ENCODE measurements around the gene BET1. TPM values are rescaled to one million over a fixed set of nuclear protein-coding genes. Genes with fewer than 3 reads are reported as not detected.

The BET1 gene
- total RNA-seq, 1 experiment from 2014 or later = 21.4 TPM

DNA sequence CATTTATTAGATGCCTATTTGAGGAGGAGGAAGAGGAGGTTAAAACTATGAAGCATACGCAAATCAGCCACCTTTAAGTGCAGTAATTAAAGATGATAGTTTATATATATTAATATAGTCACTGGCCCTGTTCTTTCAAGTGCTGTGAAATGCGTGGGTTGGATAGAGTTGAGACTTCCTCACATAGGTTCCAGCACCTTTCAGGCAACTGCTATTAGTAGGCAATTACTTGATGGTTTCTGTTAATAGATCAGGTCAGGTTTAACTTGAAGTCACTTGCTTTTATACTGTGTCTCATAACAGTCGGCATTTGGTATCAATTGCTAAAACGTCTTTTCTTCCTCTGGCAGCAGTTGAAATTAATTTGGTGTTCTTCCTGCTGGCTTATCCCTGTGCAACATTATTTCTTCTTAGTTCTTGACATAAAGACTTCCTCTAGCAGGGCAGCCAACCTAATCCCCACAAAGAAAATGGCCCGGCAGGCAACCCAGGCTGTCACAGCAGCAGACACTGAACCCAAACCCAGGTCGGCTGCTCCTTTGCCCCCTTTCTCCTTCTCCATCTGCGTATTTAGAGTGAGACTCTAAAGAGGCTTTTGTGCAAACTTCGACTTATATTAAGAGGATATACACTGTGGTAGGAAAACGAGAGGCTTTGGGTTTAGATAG, 35.3 kb upstream of the BET1 start:
- H4K8ac ChIP-seq (replicated peaks; ENCODE audit: insufficient read length, low read depth, low read length) = no peak overlapping the region
- no peak overlapping the region for H2BK20ac ChIP-seq (ENCODE audit: low read depth, low read length, poor library complexity, severe bottlenecking)
- no peak overlapping the region for H3T11ph ChIP-seq (ENCODE audit: low read length)
- H4K91ac ChIP-seq (ENCODE audit: insufficient read length, low read depth, low read length) = no peak overlapping the region
- no peak overlapping the region for H2BK120ac ChIP-seq (ENCODE audit: low read depth, low read length, poor library complexity, severe bottlenecking)
- H3K9me3 ChIP-seq (ENCODE audit: control insufficient read depth, low read depth, low read length) = no peaks in the 10 kb centered on the region
- H3K79me1 ChIP-seq (ENCODE audit: insufficient read depth, low read depth, low read length, poor library complexity, severe bottlenecking) = no peaks in the 10 kb centered on the region
- DNase-seq = no peak
- no peaks in the 10 kb centered on the region for H3K9me3 Mint-ChIP-seq
- no peak overlapping the region for H3K27ac Mint-ChIP-seq
- no peak overlapping the region for H3K9ac ChIP-seq (ENCODE audit: extremely low read depth, insufficient read length, low read length)
- no peaks in the 10 kb centered on the region for H3K36me3 Mint-ChIP-seq (ENCODE audit: insufficient read depth in 1 of 3, low read depth in 3 of 3)
- H3K27me3 Mint-ChIP-seq (ENCODE audit: low read depth) = no peaks in the 10 kb centered on the region
- no peaks in the 10 kb centered on the region for H4K20me1 ChIP-seq (ENCODE audit: control insufficient read depth, insufficient read depth, insufficient read length)
- TF ChIP-seq CTCF (conservative IDR thresholded peaks at IDR 0.05) = no peak
- no peak overlapping the region for H2BK5ac ChIP-seq (ENCODE audit: insufficient read length, low read length)
- no CpG with 5 or more reads among the region's 9 CpGs for WGBS (ENCODE audit: extremely low coverage, insufficient read length, low lambda C conversion rate)
- no peak overlapping the region for H3K14ac ChIP-seq (ENCODE audit: insufficient read depth, low read length)
- no peak overlapping the region for H3K56ac ChIP-seq (ENCODE audit: insufficient read length, low read depth, low read length)
- no peak overlapping the region for H2BK15ac ChIP-seq (ENCODE audit: low read depth, low read length)
- H2AK5ac ChIP-seq (ENCODE audit: insufficient read length, low read length) = no peak overlapping the region
- H3K4me2 ChIP-seq (ENCODE audit: insufficient read depth, insufficient read length, low read length) = no peak overlapping the region
- H3K23ac ChIP-seq (ENCODE audit: insufficient read length, low read depth, low read length) = no peak overlapping the region
- H2AFZ ChIP-seq (ENCODE audit: low read length) = no peak overlapping the region
- H3K4ac ChIP-seq (ENCODE audit: low read depth, low read length) = no peak overlapping the region
- H3K4me1 Mint-ChIP-seq = peaks cover 9 to 27% of the 10 kb centered on the region in 2 experiments; a peak in 3 of 4 replicates
- no peak overlapping the region for H3K18ac ChIP-seq (ENCODE audit: insufficient read length, low read depth, low read length)
- H2BK12ac ChIP-seq (ENCODE audit: insufficient read length, low read depth, low read length) = no peak overlapping the region
- H3K4me3 Mint-ChIP-seq = no peak overlapping the region
- no peaks in the 10 kb centered on the region; the same call in 1 of the 2 replicates for H3K4me1 ChIP-seq (ENCODE audit: insufficient read depth, low read length)
- H4K5ac ChIP-seq (ENCODE audit: insufficient read length, low read depth, low read length) = no peak overlapping the region
- H3K79me2 ChIP-seq (ENCODE audit: insufficient read depth, low read length) = no peaks in the 10 kb centered on the region
- no peaks in the 10 kb centered on the region for H3K27me3 ChIP-seq (ENCODE audit: insufficient read depth, low read length)
- no peaks in the 10 kb centered on the region for H3K23me2 ChIP-seq (ENCODE audit: insufficient read length, low read depth, low read length, poor library complexity, severe bottlenecking)
- H3K27ac ChIP-seq (ENCODE audit: insufficient read length, low read depth, low read length) = no peak overlapping the region

Measured in H9 (cell line).